Spleen (tissue), 7 donors: ENCODE data around the gene ARHGEF37.

Source experiments
- POLR2A ChIP-seq, 3 donors: fragments of 450-650 bp; IDR thresholded peaks; one replicate each; pipeline ENCODE4 v1.5.1; 2017; ENCODE audit warnings: antibody characterized with exemption in 3 of 3, mild to moderate bottlenecking in 1 of 3
- POLR2AphosphoS5 ChIP-seq, 3 donors: sonication (generic); formaldehyde crosslinking; IDR thresholded peaks; one replicate each; pipeline ENCODE4 v1.5.1; 2017; ENCODE audit warnings: antibody characterized with exemption in 3 of 3
- TF ChIP-seq, protein P1 (sequence below), 11 experiments: fragments of 200-600 bp in 7 of 11; fragments of 450-650 bp in 4 of 11; sonication (generic) in 4 of 11; IDR thresholded peaks in 8 of 11; conservative IDR thresholded peaks in 3 of 11; 1 replicate in 7 of 11; 2 replicates in 4 of 11; pipeline versions ENCODE4 v1.4.0 to v1.8.0; 2016 to 2021; ENCODE audit warnings: antibody characterized with exemption in 11 of 11, inconsistent platforms in 4 of 11, mild to moderate bottlenecking in 1 of 11
- donor health status: DM: no; HTN: no; CAD: no; lungs with moderate emphysema.
- donor health status: DM: no; HTN: no; CAD: no.
- donor health status: DM: no; HTN: no; CAD: no.

DNA sequence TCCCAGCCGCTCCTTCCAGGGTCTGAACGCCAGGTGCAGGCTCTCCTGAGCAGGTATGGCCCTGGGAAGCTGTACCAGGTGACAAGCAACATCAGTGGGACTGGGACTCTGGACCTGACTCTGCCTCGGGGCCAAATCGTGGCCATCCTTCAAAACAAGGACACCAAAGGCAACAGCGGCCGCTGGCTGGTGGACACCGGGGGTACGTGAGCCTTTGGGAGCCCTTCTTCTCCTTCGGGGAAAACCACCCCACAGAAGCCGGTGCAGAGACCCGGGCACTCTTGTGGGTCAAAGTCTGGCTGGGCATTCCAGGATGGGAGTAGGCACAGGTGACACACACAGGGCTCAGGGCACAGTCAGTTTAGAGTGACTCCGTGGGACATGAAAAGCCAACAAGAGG lies 45.8 kb downstream of the ARHGEF37 start:
- TF ChIP-seq, protein P1, sequence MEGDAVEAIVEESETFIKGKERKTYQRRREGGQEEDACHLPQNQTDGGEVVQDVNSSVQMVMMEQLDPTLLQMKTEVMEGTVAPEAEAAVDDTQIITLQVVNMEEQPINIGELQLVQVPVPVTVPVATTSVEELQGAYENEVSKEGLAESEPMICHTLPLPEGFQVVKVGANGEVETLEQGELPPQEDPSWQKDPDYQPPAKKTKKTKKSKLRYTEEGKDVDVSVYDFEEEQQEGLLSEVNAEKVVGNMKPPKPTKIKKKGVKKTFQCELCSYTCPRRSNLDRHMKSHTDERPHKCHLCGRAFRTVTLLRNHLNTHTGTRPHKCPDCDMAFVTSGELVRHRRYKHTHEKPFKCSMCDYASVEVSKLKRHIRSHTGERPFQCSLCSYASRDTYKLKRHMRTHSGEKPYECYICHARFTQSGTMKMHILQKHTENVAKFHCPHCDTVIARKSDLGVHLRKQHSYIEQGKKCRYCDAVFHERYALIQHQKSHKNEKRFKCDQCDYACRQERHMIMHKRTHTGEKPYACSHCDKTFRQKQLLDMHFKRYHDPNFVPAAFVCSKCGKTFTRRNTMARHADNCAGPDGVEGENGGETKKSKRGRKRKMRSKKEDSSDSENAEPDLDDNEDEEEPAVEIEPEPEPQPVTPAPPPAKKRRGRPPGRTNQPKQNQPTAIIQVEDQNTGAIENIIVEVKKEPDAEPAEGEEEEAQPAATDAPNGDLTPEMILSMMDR (IDR thresholded peaks at IDR 0.05 in 8 of 11, conservative IDR thresholded peaks at IDR 0.05 in 3 of 11), result no peak
- no peak for TF ChIP-seq POLR2A (IDR thresholded peaks at IDR 0.05)
- no peak for TF ChIP-seq POLR2AphosphoS5 (IDR thresholded peaks at IDR 0.05)
